ENCODE data around the gene SDF4. TPM values are rescaled to one million over a fixed set of nuclear protein-coding genes. Genes with fewer than 3 reads are reported as not detected.

SDF4 gene
- total and polyA plus RNA-seq, 2 of the 13 experiments (the other 11 are each of a cell fraction or from before 2014, with no cell fraction given): 80.8 to 107 TPM

GRCh38 chr1:1234180-1234808 is 2.5 kb upstream of the SDF4 start (continued):
- TF ChIP-seq ZNF781 (CRISPR knock-in tag; IDR thresholded peaks at IDR 0.05; ENCODE audit: borderline replicate concordance, not compliant biosample characterization): no peak
- TF ChIP-seq ZNF777 (CRISPR knock-in tag; IDR thresholded peaks at IDR 0.05): no peak
- TF ChIP-seq ZNF501 (CRISPR knock-in tag; IDR thresholded peaks at IDR 0.05): 0 out of 2 replicates have a peak, but pooled peaks have one; percentile 7
- no peak for TF ChIP-seq ZNF260 (CRISPR knock-in tag; IDR thresholded peaks at IDR 0.05; ENCODE audit: borderline replicate concordance, low read depth)
- TF ChIP-seq KMT2A (CRISPR knock-in tag; IDR thresholded peaks at IDR 0.05): no peak
- TF ChIP-seq JUNB (CRISPR knock-in tag; IDR thresholded peaks at IDR 0.05; ENCODE audit: borderline replicate concordance): no peak
- TF ChIP-seq SATB2 (CRISPR knock-in tag; IDR thresholded peaks at IDR 0.05): no peak
- no peak for TF ChIP-seq ZNF674 (CRISPR knock-in tag; IDR thresholded peaks at IDR 0.05; ENCODE audit: low read depth)

GRCh38 chr1:1233567-1233892 is 1.7 kb upstream of the SDF4 start:
- WGBS (ENCODE audit: low lambda C conversion rate): 95% methylated on average over 15 of the region's 15 CpGs
- intact Hi-C loops (cut with micrococcal nuclease; ENCODE audit: unreplicated experiment) (loop anchor here (5.0 to 10.0 kb wide), 3 partner anchors 59 to 229 kb away; partner anchors contain the start of genes HES4 and TTLL10), in situ Hi-C loops (cut with HindIII; ENCODE audit: extremely low pct_ligation_motif_present, low pct_unique_long_range_greater_than_20kb) (no loop called here)
- no peak for TF ChIP-seq MNT (IDR thresholded peaks at IDR 0.05)
- TF ChIP-seq PRPF4 (IDR thresholded peaks at IDR 0.05; ENCODE audit: low read depth, low read length, poor library complexity, severe bottlenecking): peak; percentile 65
- no peak for TF ChIP-seq XBP1 (CRISPR knock-in tag; IDR thresholded peaks at IDR 0.05)
- no peak for TF ChIP-seq SMAD9 (CRISPR knock-in tag; IDR thresholded peaks at IDR 0.05)
- TF ChIP-seq PPARG (CRISPR knock-in tag; conservative IDR thresholded peaks at IDR 0.05): no peak
- BruUV-seq (replicated peaks): no TSS peak
- FAIRE-seq (no peak), DNase-seq (ENCODE audit: low spot score) (no peak), ATAC-seq (no peak)
- Histone ChIP-seq H4K20me1 (ENCODE audit: insufficient read depth, low read length) (no peaks in the 10 kb centered on the region), H3K4me2 (ENCODE audit: low read depth, low read length) (peak overlapping the region; percentile 76), H3K36me3 (replicated peaks in 1 of 2; ENCODE audit: control insufficient read depth in 1 of 2, insufficient read depth in 2 of 2, low read length in 2 of 2) (peaks cover 4 to 6% of the 10 kb centered on the region in 2 experiments; a peak in 4 of 5 replicates), H2AFZ (ENCODE audit: low read length) (no peak overlapping the region), H3K79me2 (ENCODE audit: insufficient read depth, low read length) (peaks cover 31% of the 10 kb centered on the region), H3K27ac (ENCODE audit: extremely low read length, insufficient read depth, low read length) (no peak overlapping the region), H3K27me3 (ENCODE audit: control insufficient read depth in 1 of 2, insufficient read depth in 2 of 2, low read length in 2 of 2) (no peaks in the 10 kb centered on the region; a peak in 2 of 5 replicates), H3K9me3 (ENCODE audit: low read length) (no peaks in the 10 kb centered on the region), H3K9ac (ENCODE audit: insufficient read depth, low read depth, low read length) (peak overlapping the region; percentile 8; the same call in 1 of the 2 replicates), H3K4me1 (ENCODE audit: insufficient read depth, low read length) (peaks cover 77% of the 10 kb centered on the region), H3K4me3 (replicated peaks in 1 of 3; ENCODE audit: insufficient read depth in 1 of 3, low read depth in 2 of 3, low read length in 3 of 3) (peak overlapping the region in 1 of 3 experiments; percentile 56; a peak in 1 of 6 replicates)
- POLR2A ChIA-PET: no interaction called here
- CTCF ChIA-PET (ENCODE audit: low intra/inter-chr PET ratio, low total read pairs): no interaction called here
